CD4-positive, alpha-beta T cell treated with Interleukin-10 for 1 hour (primary cell): ENCODE results near the gene APOF.
A peak's percentile ranks its signal among the peaks of the same experiment; 100 is the strongest.
"Not testable (repeated sequence)": the region's sequence is repeated elsewhere in the genome, so short reads cannot be mapped to it uniquely, and the experiment has no call there.

ENCODE experiments used
- DNase-seq: peaks from one replicate; pipeline ENCODE4 v3.0.0-alpha.2; 2020

APOF gene

GRCh38 chr12:56366948-56367347, 4.3 kb upstream of the APOF start:
- no peak for DNase-seq

DNA sequence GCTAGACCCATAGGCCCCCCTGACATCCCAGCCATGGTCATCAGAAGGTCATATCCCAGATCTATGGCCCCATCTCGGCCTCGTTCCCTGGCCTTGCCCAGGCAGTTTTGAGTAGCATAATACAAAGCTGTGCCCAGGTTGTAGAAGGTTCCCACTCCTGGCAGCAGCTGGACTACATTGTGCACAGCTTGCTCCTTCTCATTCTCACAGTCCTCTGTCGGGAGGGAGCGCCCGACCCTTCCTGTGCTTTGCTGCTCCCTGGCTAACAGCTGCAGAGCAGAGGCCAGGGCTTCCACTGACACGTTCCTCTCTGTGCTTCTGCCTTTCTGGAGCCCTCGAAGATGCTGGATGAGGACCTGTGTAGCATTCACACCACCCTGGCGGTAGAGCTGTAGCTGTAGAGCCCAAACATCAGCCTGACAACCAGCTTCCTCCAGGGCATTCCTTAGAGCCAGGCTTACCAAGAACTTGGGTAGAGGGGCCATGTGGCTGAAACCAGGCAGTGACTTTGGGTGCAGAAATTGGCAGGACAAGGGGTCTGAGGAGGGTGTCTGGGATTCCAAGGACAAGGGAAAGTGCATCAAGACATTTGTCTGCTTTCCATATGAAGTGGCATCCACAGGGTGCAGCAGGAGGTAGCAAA, 1.0 kb downstream of the APOF start:
- no peak for DNase-seq

DNA sequence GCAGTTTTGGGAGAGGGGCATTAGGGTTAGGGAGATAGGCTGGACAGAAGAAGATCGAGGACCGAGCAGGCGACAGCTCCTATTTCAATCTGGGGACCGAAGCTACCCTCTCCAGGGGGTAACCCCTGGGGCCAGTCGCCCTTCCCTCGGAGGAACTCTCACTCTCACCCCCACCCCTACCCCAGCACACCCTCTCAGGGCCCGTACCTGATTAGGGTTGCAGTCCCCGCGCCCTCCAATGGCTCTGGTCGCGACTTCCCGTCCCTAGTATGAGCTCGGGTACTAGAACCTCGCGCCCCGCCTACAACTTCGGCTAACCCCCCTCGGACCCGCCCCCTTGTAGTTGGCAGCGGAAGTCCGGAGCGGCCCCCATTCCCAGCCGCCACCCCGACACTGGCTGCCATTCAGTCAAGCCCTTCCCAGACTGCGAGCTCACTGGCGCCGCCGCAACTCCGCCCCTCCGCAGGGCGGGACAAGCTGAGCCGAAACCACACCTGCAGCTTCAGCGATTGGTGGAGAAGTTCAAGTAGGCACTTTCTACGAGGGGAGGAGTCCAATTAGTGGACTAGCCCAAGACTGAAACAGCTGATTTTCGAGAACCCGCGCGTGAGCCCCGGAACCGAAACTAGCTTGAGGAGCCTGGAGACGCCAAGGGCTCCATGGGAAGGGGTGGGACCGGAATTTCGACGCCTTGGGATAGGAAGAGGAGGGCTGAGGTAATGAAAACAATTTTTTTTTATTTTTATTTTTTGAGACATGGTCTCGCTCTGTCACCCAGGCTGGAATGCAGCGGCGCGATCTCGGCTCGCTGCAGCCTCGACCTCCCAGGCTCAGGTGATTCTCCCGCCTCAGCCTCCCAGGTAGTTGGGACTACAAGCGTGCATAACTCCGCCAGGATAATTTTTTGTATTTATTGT, 2.5 kb downstream of the APOF start, which contains the start of gene STAT2:
Gene STAT2 (minus strand): TSS at position 257 of the 917 bp plus-strand sequence. CDS start 3,536 bp downstream, outside the sequence.
- DNase-seq, result peak; percentile 100

DNA sequence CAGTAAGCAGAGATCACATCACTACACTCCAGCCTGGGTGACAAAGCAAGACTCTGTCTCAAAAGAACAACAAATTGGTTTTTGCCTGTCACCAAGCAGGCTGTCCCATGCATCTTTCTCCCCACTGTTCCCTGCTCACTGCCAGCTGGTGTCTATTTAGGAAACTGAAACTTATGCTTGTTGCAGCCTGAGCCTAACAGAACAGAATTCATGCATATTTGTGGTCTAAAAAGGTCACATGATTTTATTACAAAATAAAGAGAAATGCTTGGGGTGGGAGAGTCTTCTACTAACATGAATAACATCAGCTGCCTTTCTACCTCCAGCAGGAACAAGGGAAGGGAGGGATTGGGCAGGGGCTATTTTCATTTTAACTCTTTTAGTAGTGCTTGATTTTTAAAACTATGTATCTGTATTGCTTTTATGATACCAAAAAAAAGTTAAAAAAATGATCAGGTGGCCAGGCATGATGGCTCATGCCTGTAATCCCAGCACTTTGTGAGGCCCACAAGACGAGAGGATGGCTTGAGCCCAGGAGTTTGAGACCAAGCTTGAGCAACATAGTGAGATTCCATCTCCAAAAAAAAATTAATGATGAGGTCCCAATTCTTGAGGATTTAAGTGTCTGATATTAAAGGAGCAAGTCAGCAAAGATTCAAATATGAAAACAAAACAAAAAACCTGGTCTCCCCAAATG, 3.7 kb downstream of the APOF start:
- DNase-seq, result no peak

DNA sequence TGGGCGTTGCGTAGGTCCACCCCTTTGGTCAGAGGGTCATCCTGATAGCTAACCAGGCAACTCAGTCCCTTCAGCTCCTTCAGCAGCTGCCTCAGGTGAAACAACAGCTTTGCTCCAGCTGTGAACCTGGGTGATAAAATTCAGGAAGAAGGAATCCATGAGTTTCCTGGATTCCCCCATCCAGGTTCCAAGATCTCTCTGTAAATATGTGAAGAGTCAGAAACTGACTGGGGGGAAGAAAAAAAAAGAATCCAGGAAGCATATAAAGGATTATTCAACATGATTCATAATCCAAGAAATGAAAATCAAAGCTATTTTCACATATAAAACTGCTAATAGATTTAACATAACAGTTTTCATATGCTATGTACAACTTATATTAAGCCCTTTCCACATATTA, 11.3 kb downstream of the APOF start:
- DNase-seq, result no peak

GRCh38 chr12:56350662-56351061, 12.0 kb downstream of the APOF start:
- no peak for DNase-seq

- DNase-seq, result no peak
Observed at GRCh38 chr12:56348776-56349175, 13.9 kb downstream of the APOF start.

DNA sequence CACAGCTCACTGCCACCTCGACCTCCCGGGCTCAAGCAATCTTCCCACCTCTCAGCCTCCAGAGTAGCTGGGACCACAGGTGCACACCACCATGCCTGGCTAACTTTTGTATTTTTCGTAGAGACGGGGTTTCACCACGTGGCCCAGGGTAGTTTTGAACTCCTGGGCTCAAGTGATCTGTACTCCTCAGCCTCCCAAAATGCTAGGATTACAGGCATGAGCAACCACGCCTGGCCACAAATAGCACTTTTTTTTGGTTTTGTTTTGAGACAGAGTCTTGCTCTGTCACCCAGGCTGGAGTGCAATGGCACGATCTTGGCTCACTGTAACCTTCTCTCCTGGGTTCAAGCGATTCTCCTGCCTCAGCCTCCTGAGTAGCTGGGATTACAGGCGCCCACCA, 15.4 kb downstream of the APOF start:
- not testable (repeated sequence) for DNase-seq

DNA sequence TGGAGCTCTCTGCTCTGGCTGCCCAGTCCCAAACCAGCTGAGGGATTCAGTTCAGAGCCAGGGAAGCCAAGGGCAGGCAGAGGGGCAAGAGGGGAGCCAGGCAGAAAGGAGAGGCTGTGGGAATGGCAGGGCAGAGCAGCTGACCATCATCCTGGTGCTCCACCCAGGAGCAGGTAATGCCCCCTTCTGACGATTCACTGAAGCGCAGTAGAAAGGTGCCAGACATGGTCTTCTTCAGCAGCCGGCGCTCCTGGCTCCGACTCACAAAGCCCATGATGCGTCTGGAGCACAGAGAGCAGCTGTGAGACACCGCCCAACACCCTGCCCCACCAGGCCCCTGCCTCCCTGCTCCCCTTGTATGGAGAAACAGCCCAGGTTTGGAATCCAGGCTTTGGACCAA, 16.0 kb downstream of the APOF start:
- no peak for DNase-seq

DNA sequence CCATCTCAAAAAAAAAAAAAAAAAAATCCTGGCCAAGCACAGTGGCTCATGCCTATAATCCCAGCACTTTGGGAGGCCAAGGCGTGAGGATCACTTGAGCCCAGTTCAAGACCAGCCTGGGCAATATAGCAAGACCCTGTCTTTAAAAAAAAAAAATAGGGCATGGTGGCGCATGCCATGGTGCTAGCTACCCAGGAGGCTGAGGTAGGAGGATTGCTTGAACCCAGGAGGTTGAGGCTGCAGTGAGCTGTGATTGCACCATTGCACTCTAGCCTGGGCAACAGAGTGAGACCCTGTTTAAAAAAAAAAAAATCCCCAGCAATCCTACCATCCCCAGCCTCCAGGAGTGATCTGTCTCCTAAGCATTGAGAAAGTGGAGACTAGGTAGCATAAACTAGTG, 20.4 kb downstream of the APOF start:
- not testable (repeated sequence) for DNase-seq

DNA sequence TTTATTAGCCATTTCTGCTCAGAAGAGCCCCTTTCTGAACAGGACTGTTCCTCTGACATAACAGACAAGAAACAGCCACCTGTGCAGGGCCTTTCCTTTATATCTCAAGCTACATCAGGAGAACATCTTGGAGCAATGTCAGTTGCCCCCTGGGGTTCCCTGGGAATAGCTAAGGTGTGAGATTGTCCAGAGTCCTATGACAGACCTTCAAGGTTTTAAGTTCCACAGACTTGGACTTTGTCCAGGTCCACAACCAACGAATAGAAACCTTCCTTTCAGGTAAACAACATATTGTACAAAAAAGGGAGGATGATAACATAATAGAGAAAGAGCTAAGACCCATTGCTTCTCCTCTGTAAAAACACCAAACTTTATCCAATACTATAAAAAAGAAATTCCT, 21.0 kb downstream of the APOF start:
- DNase-seq, result no peak

GRCh38 chr12:56339158-56339422, 23.6 kb downstream of the APOF start:
- no peak for DNase-seq

DNA sequence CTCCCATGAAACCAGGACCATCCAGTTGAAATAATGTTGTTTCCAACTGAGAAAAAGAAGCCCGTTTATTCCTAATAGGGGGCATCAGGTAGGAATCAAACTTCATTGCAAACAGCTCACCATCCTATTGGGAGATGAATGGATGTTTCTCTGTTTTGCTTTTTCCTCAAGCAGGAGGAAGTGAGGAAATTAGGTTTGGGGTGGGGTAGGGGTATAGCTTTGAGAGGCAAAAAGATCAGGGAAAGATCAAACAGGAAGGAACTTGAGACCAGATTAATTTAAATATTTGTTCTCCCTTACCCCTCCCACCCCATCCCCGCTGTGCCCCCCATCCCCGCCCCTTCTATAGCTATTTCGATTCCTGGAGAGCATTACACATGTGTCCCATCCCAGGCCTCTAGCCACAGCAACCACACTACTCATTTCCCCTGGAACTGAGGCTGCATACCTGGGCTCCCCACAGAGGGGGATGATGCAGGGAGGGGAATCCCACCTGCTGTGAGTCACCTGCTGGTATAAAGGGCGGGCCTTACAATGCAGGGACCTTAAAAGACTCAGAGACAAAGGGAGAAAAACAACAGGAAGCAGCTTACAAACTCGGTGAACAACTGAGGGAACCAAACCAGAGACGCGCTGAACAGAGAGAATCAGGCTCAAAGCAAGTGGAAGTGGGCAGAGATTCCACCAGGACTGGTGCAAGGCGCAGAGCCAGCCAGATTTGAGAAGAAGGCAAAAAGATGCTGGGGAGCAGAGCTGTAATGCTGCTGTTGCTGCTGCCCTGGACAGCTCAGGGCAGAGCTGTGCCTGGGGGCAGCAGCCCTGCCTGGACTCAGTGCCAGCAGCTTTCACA, 24.1 kb downstream of the APOF start, which contains the start of gene IL23A:
Gene IL23A (plus strand): TSS at position 577 of the 850 bp plus-strand sequence. CDS start 161 bp downstream, at position 738.
- peak; percentile 92 for DNase-seq

- no peak for DNase-seq
Observed at GRCh38 chr12:56337753-56338251, 24.9 kb downstream of the APOF start.

- no peak for DNase-seq
Observed at GRCh38 chr12:56336361-56337167, 26.1 kb downstream of the APOF start.

GRCh38 chr12:56335527-56335926, 27.1 kb downstream of the APOF start:
- DNase-seq, result not testable (repeated sequence)

GRCh38 chr12:56334490-56334793, 28.2 kb downstream of the APOF start:
- no peak for DNase-seq

GRCh38 chr12:56333679-56334489, 28.8 kb downstream of the APOF start, which contains the start of gene PAN2:
PAN2 (minus strand) TSS chr12:56334000; CDS start chr12:56333094, 906 bp downstream.
- DNase-seq, result peak; percentile 97

DNA sequence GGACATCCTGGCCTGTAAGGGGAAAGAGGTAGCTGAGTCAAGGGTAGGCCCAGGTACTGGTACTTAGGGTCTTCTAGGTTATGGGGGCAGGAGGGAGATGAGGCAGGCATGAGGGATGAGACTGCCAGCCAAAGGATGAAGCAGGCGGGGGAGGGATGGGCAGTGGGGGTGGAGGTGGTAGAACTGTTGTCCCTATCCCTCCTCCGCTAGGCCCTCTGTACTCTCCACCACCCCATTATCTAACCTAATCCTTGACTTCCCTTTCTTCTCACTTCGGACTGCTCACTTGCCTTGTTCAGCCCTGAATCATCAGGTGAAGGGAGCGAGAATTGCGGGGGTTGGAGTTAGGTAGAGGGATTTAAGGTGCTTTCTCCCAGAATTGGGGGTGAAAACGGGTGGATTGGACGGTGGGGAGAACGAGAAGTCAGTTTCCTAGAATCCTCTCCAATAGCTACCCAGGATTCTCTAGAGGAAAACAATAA, 29.4 kb downstream of the APOF start:
- DNase-seq, result no peak

DNA sequence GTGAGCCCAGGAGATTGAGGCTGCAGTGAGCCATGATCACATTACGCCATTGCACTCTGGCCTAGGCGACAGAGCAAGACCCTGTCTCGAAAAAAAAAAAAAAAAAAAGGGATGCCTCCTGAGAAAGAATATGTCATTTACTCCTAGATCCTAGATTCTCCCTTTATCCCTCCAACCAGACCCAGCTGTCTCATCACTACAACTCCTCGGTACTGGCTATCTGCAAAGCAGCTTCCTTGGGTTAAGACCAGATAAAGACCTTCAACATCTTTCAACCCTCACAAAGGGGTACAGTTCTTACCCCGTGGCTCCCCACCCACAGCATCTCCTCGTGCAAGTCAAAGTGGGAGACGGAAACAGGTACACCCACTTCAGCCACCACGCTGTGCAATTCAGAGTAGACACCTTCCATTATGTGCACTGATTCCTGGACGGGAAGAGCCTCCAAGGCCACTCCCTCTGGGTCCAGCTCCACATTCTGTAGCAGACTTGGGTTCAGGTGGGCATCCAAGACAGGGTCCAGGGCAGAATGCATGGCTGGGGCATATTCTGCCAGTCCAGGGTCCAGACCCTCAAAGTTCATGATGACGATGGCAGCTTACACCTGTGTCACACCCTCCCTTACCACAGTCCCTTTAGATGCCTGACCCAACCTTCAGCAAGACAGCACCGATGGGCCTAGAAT, 30.0 kb downstream of the APOF start:
- no peak for DNase-seq
